Right lobe of liver (tissue), 4 donors: ENCODE results near the gene GMDS.

ENCODE experiments used
- POLR2A ChIP-seq: fragments of 450-650 bp; IDR thresholded peaks from one replicate; pipeline ENCODE4 v1.6.1; 2017; ENCODE audit warnings: antibody characterized with exemption, mild to moderate bottlenecking
- TF ChIP-seq, protein P1 (sequence below), 4 donors: fragments of 200-600 bp in 3 of 4; fragments of 450-650 bp in 1 of 4; IDR thresholded peaks; one replicate each; pipeline versions ENCODE4 v1.5.1 to v1.8.0; 2016 to 2022; ENCODE audit warnings: antibody characterized with exemption in 4 of 4, mild to moderate bottlenecking in 2 of 4
- donor health status: DM: no; HTN: no; CAD: no.
- donor health status: DM: no; HTN: no; CAD: no.
- donor health status: DM: no; HTN: yes; CAD: no.

DNA sequence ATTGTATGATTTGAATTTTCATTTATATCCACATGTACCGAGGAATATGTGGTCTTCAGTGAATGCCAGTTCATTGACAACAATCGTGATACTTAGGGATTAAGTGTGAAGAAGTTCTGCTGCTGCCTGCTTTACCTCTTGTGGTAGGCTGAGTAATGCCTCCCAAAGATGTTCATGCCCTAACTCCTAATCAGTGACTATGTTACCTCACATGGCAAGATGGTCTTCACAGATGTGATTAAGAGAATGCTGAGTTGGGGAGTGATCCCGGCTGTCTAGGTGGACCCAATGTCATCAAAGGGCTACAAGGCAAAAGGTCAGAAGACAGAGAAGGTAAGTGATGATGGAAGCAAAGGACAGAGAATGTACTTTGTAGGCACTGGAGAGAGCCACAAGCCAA lies 454.7 kb downstream of the GMDS start:
- TF ChIP-seq, protein P1, sequence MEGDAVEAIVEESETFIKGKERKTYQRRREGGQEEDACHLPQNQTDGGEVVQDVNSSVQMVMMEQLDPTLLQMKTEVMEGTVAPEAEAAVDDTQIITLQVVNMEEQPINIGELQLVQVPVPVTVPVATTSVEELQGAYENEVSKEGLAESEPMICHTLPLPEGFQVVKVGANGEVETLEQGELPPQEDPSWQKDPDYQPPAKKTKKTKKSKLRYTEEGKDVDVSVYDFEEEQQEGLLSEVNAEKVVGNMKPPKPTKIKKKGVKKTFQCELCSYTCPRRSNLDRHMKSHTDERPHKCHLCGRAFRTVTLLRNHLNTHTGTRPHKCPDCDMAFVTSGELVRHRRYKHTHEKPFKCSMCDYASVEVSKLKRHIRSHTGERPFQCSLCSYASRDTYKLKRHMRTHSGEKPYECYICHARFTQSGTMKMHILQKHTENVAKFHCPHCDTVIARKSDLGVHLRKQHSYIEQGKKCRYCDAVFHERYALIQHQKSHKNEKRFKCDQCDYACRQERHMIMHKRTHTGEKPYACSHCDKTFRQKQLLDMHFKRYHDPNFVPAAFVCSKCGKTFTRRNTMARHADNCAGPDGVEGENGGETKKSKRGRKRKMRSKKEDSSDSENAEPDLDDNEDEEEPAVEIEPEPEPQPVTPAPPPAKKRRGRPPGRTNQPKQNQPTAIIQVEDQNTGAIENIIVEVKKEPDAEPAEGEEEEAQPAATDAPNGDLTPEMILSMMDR (IDR thresholded peaks at IDR 0.05), result no peak
- no peak for TF ChIP-seq POLR2A
